Neural crest cell (in vitro differentiated cells): ENCODE data around the gene PIGK. TPM values are rescaled to one million over a fixed set of nuclear protein-coding genes. Genes with fewer than 3 reads are reported as not detected.

ENCODE experiments used
- DNase-seq: peaks from one replicate; pipeline ENCODE4 v3.0.0; 2021; ENCODE audit warnings: low read depth, mixed read lengths, low spot score
- H3K27ac Mint-ChIP-seq: one replicate; pipeline ENCODE4 v1.8.0; 2021; ENCODE audit warnings: mild to moderate bottlenecking, mixed read lengths; ENCODE audit not compliant: unreplicated experiment
- H3K27me3 Mint-ChIP-seq: 2 replicates; pipeline ENCODE4 v1.8.0; 2021; ENCODE audit warnings: low read depth, mild to moderate bottlenecking, mixed read lengths
- H3K36me3 Mint-ChIP-seq: 2 replicates; pipeline ENCODE4 v1.8.0; 2021; ENCODE audit warnings: low read depth, mild to moderate bottlenecking, mixed read lengths
- H3K4me1 Mint-ChIP-seq: 2 replicates; pipeline ENCODE4 v1.8.0; 2021; ENCODE audit warnings: mixed read lengths
- H3K4me3 Mint-ChIP-seq: one replicate; pipeline ENCODE4 v1.8.0; 2021; ENCODE audit warnings: mild to moderate bottlenecking, mixed read lengths
- H3K9me3 Mint-ChIP-seq: 2 replicates; pipeline ENCODE4 v1.8.0; 2021; ENCODE audit warnings: mixed read lengths
- total RNA-seq: library from RNA; stranded (reverse); gene quantifications from 2 replicates; pipeline ENCODE4 v1.2.1, GENCODE V29; 2021
- TF ChIP-seq, protein P1 (sequence below): fragments of 200-600 bp; sonication (generic); conservative IDR thresholded peaks from 2 replicates; pipeline ENCODE4 v1.5.0; 2021; ENCODE audit warnings: antibody characterized with exemption, mild to moderate bottlenecking

Gene PIGK
- total RNA-seq, 1 donor from 2014 or later = 18.4 TPM

DNA sequence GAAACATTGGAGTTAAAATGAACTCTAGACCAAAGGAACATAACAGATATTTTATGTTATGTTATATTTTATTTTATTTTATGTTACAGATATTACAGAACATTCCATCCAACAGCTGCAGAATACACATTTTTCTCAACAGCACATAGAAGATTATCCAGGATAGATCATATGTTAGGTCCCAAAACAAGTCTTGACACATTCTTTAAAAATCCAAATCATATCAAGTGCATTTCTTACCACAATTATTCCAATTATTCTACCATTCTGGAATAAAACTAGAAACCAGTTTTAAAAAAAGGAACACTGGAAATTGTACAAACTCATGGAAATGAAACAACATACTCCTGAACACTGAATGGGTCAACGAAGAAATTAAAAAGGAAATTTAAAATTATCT is 30.9 kb upstream of the PIGK start:
- H3K27me3 Mint-ChIP-seq = no peaks in the 10 kb centered on the region
- peaks cover 25% of the 10 kb centered on the region for H3K9me3 Mint-ChIP-seq
- DNase-seq = no peak

GRCh38 chr1:77245830-77246229 is 26.6 kb upstream of the PIGK start:
- H3K9me3 Mint-ChIP-seq = peaks cover 15% of the 10 kb centered on the region

More for the DNA sequence above, 30.9 kb upstream of the PIGK start:
- no peak overlapping the region for H3K27ac Mint-ChIP-seq
- no peaks in the 10 kb centered on the region for H3K4me1 Mint-ChIP-seq
- TF ChIP-seq, protein P1, sequence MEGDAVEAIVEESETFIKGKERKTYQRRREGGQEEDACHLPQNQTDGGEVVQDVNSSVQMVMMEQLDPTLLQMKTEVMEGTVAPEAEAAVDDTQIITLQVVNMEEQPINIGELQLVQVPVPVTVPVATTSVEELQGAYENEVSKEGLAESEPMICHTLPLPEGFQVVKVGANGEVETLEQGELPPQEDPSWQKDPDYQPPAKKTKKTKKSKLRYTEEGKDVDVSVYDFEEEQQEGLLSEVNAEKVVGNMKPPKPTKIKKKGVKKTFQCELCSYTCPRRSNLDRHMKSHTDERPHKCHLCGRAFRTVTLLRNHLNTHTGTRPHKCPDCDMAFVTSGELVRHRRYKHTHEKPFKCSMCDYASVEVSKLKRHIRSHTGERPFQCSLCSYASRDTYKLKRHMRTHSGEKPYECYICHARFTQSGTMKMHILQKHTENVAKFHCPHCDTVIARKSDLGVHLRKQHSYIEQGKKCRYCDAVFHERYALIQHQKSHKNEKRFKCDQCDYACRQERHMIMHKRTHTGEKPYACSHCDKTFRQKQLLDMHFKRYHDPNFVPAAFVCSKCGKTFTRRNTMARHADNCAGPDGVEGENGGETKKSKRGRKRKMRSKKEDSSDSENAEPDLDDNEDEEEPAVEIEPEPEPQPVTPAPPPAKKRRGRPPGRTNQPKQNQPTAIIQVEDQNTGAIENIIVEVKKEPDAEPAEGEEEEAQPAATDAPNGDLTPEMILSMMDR = no peak
- H3K36me3 Mint-ChIP-seq = peaks cover 26% of the 10 kb centered on the region
- H3K4me3 Mint-ChIP-seq = no peak overlapping the region

GRCh38 chr1:77239311-77239710 is 20.1 kb upstream of the PIGK start:
- no peaks in the 10 kb centered on the region for H3K4me1 Mint-ChIP-seq

More at GRCh38 chr1:77245830-77246229, 26.6 kb upstream of the PIGK start:
- H3K4me1 Mint-ChIP-seq = no peaks in the 10 kb centered on the region
- no peak overlapping the region for H3K4me3 Mint-ChIP-seq
- no peaks in the 10 kb centered on the region for H3K27me3 Mint-ChIP-seq
- DNase-seq = no peak
- peaks cover 16% of the 10 kb centered on the region for H3K36me3 Mint-ChIP-seq
- H3K27ac Mint-ChIP-seq = no peak overlapping the region
- TF ChIP-seq, protein P1 = no peak

DNA sequence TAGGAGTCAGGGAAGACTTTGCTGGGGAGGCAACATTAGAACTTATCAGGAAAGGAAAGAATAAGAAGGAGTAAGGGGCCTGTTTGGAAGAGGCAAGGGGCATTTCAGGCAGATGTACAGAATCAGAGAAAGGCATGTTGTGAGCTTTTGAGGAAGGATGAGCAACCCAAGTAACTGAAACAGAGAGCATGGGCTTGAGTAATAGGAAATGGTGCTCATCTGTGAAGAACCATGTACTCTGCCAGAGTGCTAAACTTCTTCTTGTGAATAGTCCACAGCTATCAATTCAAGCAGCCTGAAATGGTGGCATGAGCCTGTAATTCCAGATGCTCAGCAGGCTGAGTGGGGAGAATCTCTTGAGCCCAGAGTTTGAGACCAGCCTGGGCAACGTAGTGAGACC is 19.2 kb upstream of the PIGK start:
- Mint-ChIP-seq H3K9me3 (peaks cover 3% of the 10 kb centered on the region), H3K27ac (no peak overlapping the region), H3K36me3 (no peaks in the 10 kb centered on the region), H3K27me3 (no peaks in the 10 kb centered on the region), H3K4me3 (no peak overlapping the region), H3K4me1 (no peaks in the 10 kb centered on the region)
- no peak for DNase-seq
- TF ChIP-seq, protein P1 = no peak

More at GRCh38 chr1:77239311-77239710, 20.1 kb upstream of the PIGK start:
- DNase-seq = no peak
- Mint-ChIP-seq H3K36me3 (no peaks in the 10 kb centered on the region), H3K27me3 (no peaks in the 10 kb centered on the region), H3K9me3 (peaks cover 3% of the 10 kb centered on the region), H3K27ac (no peak overlapping the region), H3K4me3 (no peak overlapping the region)
- TF ChIP-seq, protein P1 = no peak

GRCh38 chr1:77234943-77235342 is 15.7 kb upstream of the PIGK start:
- H3K27me3 Mint-ChIP-seq = no peaks in the 10 kb centered on the region
- H3K4me3 Mint-ChIP-seq = no peak overlapping the region
- no peaks in the 10 kb centered on the region for H3K4me1 Mint-ChIP-seq
- no peak for DNase-seq
- no peaks in the 10 kb centered on the region for H3K36me3 Mint-ChIP-seq
- TF ChIP-seq, protein P1 = no peak
- no peak overlapping the region for H3K27ac Mint-ChIP-seq
- H3K9me3 Mint-ChIP-seq = no peaks in the 10 kb centered on the region

- DNase-seq = no peak
- TF ChIP-seq, protein P1 = no peak
- H3K27ac Mint-ChIP-seq = no peak overlapping the region
- no peaks in the 10 kb centered on the region for H3K36me3 Mint-ChIP-seq
- no peak overlapping the region for H3K4me3 Mint-ChIP-seq
- no peaks in the 10 kb centered on the region for H3K9me3 Mint-ChIP-seq
- H3K4me1 Mint-ChIP-seq = no peaks in the 10 kb centered on the region
- H3K27me3 Mint-ChIP-seq = no peaks in the 10 kb centered on the region
These were observed 14.9 kb upstream of the PIGK start for GRCh38 chr1:77234096-77234495.
